H1 (cell line): ENCODE results near the gene GPBP1L1. TPM values are rescaled to one million over a fixed set of nuclear protein-coding genes. Genes with fewer than 3 reads are reported as not detected.

ENCODE experiments used
- CTCF ChIP-seq, 3 experiments: IDR thresholded peaks; 1 replicate in 2 of 3; 2 replicates in 1 of 3; pipeline versions ENCODE4 v1.5.1 to v1.6.1; 2011; ENCODE audit warnings: low read length in 3 of 3, mild to moderate bottlenecking in 3 of 3, inconsistent platforms in 2 of 3, low read depth in 1 of 3, moderate library complexity in 1 of 3; ENCODE audit not compliant: insufficient read depth in 1 of 3; ENCODE audit errors: control extremely low read depth in 1 of 3
- polyA plus RNA-seq, 7 experiments: library from polyadenylated mRNA; depleted of rRNA in 3 of 7; stranded (reverse) in 5 of 7; unstranded in 2 of 7; fragments of >200 nt in 5 of 7; fragments of 200-250 nt in 2 of 7; gene quantifications; 1 replicate in 5 of 7; 2 replicates in 1 of 7; 4 replicates in 1 of 7; pipeline versions ENCODE4 v1.2.1 to v1.2.3, GENCODE V29; 2011 to 2013; ENCODE audit warnings: missing spikeins in 2 of 7, mixed read lengths in 2 of 7
- total RNA-seq: library from RNA; stranded (reverse); fragmentation: NEBNext Ultra II Directional; extraction: Animal tissue kit (Norgen Biotek cat#: 25700); gene quantifications from 2 replicates; pipeline ENCODE4 v1.2.1, GENCODE V29; 2021

Gene GPBP1L1
- total and polyA plus RNA-seq, 2 of the 8 experiments (the other 6 are each of a cell fraction or from before 2014, with no cell fraction given): 70.1 to 119 TPM

- no peak for TF ChIP-seq CTCF (IDR thresholded peaks at IDR 0.05; ENCODE audit: control extremely low read depth in 1 of 3, insufficient read depth in 1 of 3, low read depth in 1 of 3, low read length in 3 of 3)
- TF ChIP-seq, all 59 proteins: peak for 0
Observed at GRCh38 chr1:45622524-45623394, 63.6 kb downstream of the GPBP1L1 start (continued).
